SK-N-SH treated with all-trans-retinoic acid at 6 μM for 48 hours (cell line): ENCODE results near the gene NGEF.

Experiments
- ARNTL ChIP-seq: fragments of 450-650 bp; formaldehyde crosslinking; IDR thresholded peaks from 2 replicates; pipeline ENCODE4 v1.5.0; 2020; ENCODE audit warnings: low read depth, mild to moderate bottlenecking, moderate library complexity, borderline replicate concordance
- CSDC2 ChIP-seq: fragments of 250-450 bp; sonication (Bioruptor Pico); IDR thresholded peaks from 2 replicates; pipeline ENCODE4 v1.5.0; 2020; ENCODE audit warnings: mild to moderate bottlenecking, moderate library complexity
- CSRNP3 ChIP-seq: fragments of 250-450 bp; sonication (Bioruptor Pico); IDR thresholded peaks from 2 replicates; pipeline ENCODE4 v1.5.1; 2021; ENCODE audit warnings: mild to moderate bottlenecking, moderate library complexity
- GLIS3 ChIP-seq: fragments of 250-450 bp; sonication (Bioruptor Pico); IDR thresholded peaks from 2 replicates; pipeline ENCODE4 v1.5.0; 2020; ENCODE audit warnings: mild to moderate bottlenecking, moderate library complexity
- ISL1 ChIP-seq: fragments of 250-450 bp; sonication (Bioruptor Pico); IDR thresholded peaks from 2 replicates; pipeline ENCODE4 v2.1.2; 2022; ENCODE audit warnings: mild to moderate bottlenecking, moderate library complexity
- TCF4 ChIP-seq: fragments of 250-450 bp; sonication (Bioruptor Pico); IDR thresholded peaks from 2 replicates; pipeline ENCODE4 v1.8.0; 2021; ENCODE audit warnings: mild to moderate bottlenecking, moderate library complexity, borderline replicate concordance
- ZFP3 ChIP-seq: fragments of 250-450 bp; sonication (Bioruptor Pico); IDR thresholded peaks from 2 replicates; pipeline ENCODE4 v1.5.0; 2020; ENCODE audit warnings: mild to moderate bottlenecking, moderate library complexity
- TF ChIP-seq, protein P1 (sequence below): fragments of 250-450 bp; sonication (Bioruptor Pico); IDR thresholded peaks from 2 replicates; pipeline ENCODE4 v1.5.0; 2020; ENCODE audit warnings: mild to moderate bottlenecking, moderate library complexity
- TF ChIP-seq, protein P2 (sequence below): fragments of 250-450 bp; sonication (Bioruptor Pico); IDR thresholded peaks from 2 replicates; pipeline ENCODE4 v1.5.1; 2020; ENCODE audit warnings: low read depth, mild to moderate bottlenecking, moderate library complexity

GRCh38 chr2:232928551-232929302 is 84.3 kb downstream of the NGEF start:
- TF ChIP-seq ARNTL (CRISPR knock-in tag) = no peak
- no peak for TF ChIP-seq GLIS3 (CRISPR knock-in tag)
- TF ChIP-seq, protein P1, sequence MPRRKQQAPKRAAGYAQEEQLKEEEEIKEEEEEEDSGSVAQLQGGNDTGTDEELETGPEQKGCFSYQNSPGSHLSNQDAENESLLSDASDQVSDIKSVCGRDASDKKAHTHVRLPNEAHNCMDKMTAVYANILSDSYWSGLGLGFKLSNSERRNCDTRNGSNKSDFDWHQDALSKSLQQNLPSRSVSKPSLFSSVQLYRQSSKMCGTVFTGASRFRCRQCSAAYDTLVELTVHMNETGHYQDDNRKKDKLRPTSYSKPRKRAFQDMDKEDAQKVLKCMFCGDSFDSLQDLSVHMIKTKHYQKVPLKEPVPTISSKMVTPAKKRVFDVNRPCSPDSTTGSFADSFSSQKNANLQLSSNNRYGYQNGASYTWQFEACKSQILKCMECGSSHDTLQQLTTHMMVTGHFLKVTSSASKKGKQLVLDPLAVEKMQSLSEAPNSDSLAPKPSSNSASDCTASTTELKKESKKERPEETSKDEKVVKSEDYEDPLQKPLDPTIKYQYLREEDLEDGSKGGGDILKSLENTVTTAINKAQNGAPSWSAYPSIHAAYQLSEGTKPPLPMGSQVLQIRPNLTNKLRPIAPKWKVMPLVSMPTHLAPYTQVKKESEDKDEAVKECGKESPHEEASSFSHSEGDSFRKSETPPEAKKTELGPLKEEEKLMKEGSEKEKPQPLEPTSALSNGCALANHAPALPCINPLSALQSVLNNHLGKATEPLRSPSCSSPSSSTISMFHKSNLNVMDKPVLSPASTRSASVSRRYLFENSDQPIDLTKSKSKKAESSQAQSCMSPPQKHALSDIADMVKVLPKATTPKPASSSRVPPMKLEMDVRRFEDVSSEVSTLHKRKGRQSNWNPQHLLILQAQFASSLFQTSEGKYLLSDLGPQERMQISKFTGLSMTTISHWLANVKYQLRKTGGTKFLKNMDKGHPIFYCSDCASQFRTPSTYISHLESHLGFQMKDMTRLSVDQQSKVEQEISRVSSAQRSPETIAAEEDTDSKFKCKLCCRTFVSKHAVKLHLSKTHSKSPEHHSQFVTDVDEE = no peak
- no peak for TF ChIP-seq CSRNP3 (CRISPR knock-in tag)
- no peak for TF ChIP-seq ISL1
- TF ChIP-seq ZFP3 = no peak
- TF ChIP-seq, protein P2, sequence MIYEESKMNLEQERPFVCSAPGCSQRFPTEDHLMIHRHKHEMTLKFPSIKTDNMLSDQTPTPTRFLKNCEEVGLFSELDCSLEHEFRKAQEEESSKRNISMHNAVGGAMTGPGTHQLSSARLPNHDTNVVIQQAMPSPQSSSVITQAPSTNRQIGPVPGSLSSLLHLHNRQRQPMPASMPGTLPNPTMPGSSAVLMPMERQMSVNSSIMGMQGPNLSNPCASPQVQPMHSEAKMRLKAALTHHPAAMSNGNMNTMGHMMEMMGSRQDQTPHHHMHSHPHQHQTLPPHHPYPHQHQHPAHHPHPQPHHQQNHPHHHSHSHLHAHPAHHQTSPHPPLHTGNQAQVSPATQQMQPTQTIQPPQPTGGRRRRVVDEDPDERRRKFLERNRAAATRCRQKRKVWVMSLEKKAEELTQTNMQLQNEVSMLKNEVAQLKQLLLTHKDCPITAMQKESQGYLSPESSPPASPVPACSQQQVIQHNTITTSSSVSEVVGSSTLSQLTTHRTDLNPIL (CRISPR knock-in tag) = no peak
- TF ChIP-seq CSDC2 (CRISPR knock-in tag) = no peak
- no peak for TF ChIP-seq TCF4 (CRISPR knock-in tag)
